ENCODE measurements around the gene BLCAP. TPM values are rescaled to one million over a fixed set of nuclear protein-coding genes. Genes with fewer than 3 reads are reported as not detected.
"Not testable (repeated sequence)": the region's sequence is repeated elsewhere in the genome, so short reads cannot be mapped to it uniquely, and the experiment has no call there.

Gene BLCAP
- total RNA-seq, 1 donor from 2014 or later = 111 TPM

DNA sequence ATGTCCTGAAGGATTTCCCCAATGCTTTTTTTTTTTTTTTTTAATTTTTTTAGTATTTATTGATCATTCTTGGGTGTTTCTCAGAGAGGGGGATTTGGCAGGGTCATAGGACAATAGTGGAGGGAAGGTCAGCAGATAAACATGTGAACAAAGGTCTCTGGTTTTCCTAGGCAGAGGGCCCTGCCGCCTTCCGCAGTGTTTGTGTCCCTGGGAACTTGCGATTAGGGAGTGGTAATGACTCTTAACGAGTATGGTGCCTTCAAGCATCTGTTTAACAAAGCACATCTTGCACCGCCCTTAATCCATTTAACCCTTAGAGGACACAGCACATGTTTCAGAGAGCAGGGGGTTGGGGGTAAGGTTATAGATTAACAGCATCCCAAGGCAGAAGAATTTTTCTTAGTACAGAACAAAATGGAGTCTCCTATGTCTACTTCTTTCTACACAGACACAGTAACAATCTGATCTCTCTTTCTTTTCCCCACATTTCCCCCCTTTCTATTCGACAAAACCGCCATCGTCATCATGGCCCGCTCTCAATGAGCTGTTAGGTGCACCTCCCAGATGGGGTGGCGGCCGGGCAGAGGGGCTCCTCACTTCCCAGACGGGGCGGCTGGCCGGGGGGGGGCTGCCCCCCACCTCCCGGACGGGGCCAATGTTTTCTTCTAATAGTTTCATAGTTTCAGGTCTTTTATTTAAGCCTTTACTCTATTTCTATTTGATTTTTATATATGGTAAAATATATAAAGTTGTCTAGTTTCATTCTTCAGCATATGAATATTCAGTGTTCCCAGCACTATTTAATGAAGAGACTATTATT is 22.6 kb upstream of the BLCAP start:
- H3K27me3 Mint-ChIP-seq (ENCODE audit: low read depth, unreplicated experiment); FAIRE-seq; H3K27ac ChIP-seq (ENCODE audit: low read depth, low read length); H2AFZ ChIP-seq (ENCODE audit: low read depth, low read length); H3K4me3 ChIP-seq (ENCODE audit: insufficient read depth, low read depth, low read length); H3K4me1 Mint-ChIP-seq (ENCODE audit: low read depth, unreplicated experiment); H3K4me1 ChIP-seq (ENCODE audit: insufficient read depth, low read length); H3K36me3 Mint-ChIP-seq (ENCODE audit: low read depth, unreplicated experiment); H3K4me3 Mint-ChIP-seq (ENCODE audit: unreplicated experiment); H3K9me3 ChIP-seq (ENCODE audit: insufficient read depth, low read depth, low read length); H4K20me1 ChIP-seq (ENCODE audit: insufficient read depth, low read length); H3K9ac ChIP-seq (ENCODE audit: low read length); H3K27me3 ChIP-seq (ENCODE audit: insufficient read depth, low read length); DNase-seq (ENCODE audit: low read depth); H3K27ac Mint-ChIP-seq (ENCODE audit: unreplicated experiment); H3K9me3 Mint-ChIP-seq (ENCODE audit: unreplicated experiment); H3K36me3 ChIP-seq (ENCODE audit: insufficient read depth, low read length); H3K79me2 ChIP-seq (ENCODE audit: insufficient read depth, low read length); H3K4me2 ChIP-seq (ENCODE audit: low read length): not testable (repeated sequence)

DNA sequence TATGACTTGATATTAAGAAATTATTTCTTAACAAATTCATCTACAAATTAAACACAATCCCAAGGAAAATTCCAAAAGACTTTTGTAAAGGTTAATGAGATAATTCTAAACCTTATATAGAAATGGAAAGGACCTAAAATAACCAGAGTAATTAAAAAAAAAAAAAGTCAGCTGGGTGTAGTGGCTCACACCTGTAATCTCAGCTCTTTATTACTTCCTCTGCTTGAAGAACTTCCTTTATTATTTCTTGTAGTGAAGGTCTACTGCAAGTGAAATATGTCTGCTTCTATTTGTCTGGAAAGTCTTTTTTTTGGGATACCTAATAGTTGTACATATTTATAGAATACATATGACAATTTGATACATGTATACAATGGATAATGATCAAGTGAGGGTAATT is 20.2 kb upstream of the BLCAP start:
- Histone ChIP-seq H2AFZ (ENCODE audit: low read depth, low read length) (no peak overlapping the region), H3K4me1 (ENCODE audit: insufficient read depth, low read length) (no peaks in the 10 kb centered on the region), H3K4me2 (ENCODE audit: low read length) (no peak overlapping the region), H3K79me2 (ENCODE audit: insufficient read depth, low read length) (no peaks in the 10 kb centered on the region), H3K4me3 (ENCODE audit: insufficient read depth, low read depth, low read length) (no peak overlapping the region), H3K36me3 (ENCODE audit: insufficient read depth, low read length) (no peaks in the 10 kb centered on the region), H3K27ac (ENCODE audit: low read depth, low read length) (no peak overlapping the region), H3K27me3 (ENCODE audit: insufficient read depth, low read length) (peaks cover 14% of the 10 kb centered on the region), H4K20me1 (ENCODE audit: insufficient read depth, low read length) (no peaks in the 10 kb centered on the region), H3K9ac (ENCODE audit: low read length) (no peak overlapping the region), H3K9me3 (ENCODE audit: insufficient read depth, low read depth, low read length) (no peaks in the 10 kb centered on the region)
- FAIRE-seq (no peak), DNase-seq (ENCODE audit: low read depth) (no peak)
- H3K27ac Mint-ChIP-seq (ENCODE audit: unreplicated experiment) = no peak overlapping the region
- TF ChIP-seq CTCF (IDR thresholded peaks at IDR 0.05; ENCODE audit: insufficient read depth, low read depth, low read length) (no peak), EZH2 (IDR thresholded peaks at IDR 0.05; ENCODE audit: insufficient read depth, low read length) (no peak)
- H3K36me3 Mint-ChIP-seq (ENCODE audit: low read depth, unreplicated experiment) = no peaks in the 10 kb centered on the region
- no peak overlapping the region for H3K4me3 Mint-ChIP-seq (ENCODE audit: unreplicated experiment)
- no peaks in the 10 kb centered on the region for H3K9me3 Mint-ChIP-seq (ENCODE audit: unreplicated experiment)
- H3K4me1 Mint-ChIP-seq (ENCODE audit: low read depth, unreplicated experiment) = no peaks in the 10 kb centered on the region
- H3K27me3 Mint-ChIP-seq (ENCODE audit: low read depth, unreplicated experiment) = peaks cover 3% of the 10 kb centered on the region

DNA sequence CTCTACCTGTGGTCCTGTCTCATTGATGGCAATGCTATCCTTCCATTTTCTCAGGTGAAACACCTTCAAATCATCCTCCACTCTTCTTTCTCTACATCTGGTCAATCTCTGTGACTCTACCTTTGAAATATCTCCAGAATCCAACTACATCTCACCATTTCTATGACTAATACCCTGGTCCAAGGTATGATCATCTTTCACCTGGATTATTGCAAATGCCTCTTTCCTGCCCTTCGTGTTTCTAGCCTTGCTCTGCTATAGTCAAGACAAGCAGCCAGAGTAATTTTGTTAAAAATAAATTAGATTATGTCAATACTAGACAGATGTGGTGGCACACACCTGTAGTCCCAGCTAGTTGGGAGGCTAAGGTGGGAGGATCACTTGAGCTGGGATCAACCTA is 17.8 kb upstream of the BLCAP start:
- H3K27me3 ChIP-seq (ENCODE audit: insufficient read depth, low read length) = peaks cover 14% of the 10 kb centered on the region
- H3K27ac ChIP-seq (ENCODE audit: low read depth, low read length) = no peak overlapping the region
- FAIRE-seq = no peak
- Mint-ChIP-seq H3K9me3 (ENCODE audit: unreplicated experiment) (no peaks in the 10 kb centered on the region), H3K4me1 (ENCODE audit: low read depth, unreplicated experiment) (no peaks in the 10 kb centered on the region), H3K27ac (ENCODE audit: unreplicated experiment) (no peak overlapping the region), H3K4me3 (ENCODE audit: unreplicated experiment) (no peak overlapping the region), H3K36me3 (ENCODE audit: low read depth, unreplicated experiment) (no peaks in the 10 kb centered on the region), H3K27me3 (ENCODE audit: low read depth, unreplicated experiment) (peaks cover 3% of the 10 kb centered on the region)
- no peaks in the 10 kb centered on the region for H3K9me3 ChIP-seq (ENCODE audit: insufficient read depth, low read depth, low read length)
- no peak overlapping the region for H3K4me3 ChIP-seq (ENCODE audit: insufficient read depth, low read depth, low read length)
- H3K4me2 ChIP-seq (ENCODE audit: low read length) = no peak overlapping the region
- H3K4me1 ChIP-seq (ENCODE audit: insufficient read depth, low read length) = no peaks in the 10 kb centered on the region
- no peak overlapping the region for H3K9ac ChIP-seq (ENCODE audit: low read length)
- no peaks in the 10 kb centered on the region for H3K79me2 ChIP-seq (ENCODE audit: insufficient read depth, low read length)
- DNase-seq (ENCODE audit: low read depth) = no peak
- H4K20me1 ChIP-seq (ENCODE audit: insufficient read depth, low read length) = no peaks in the 10 kb centered on the region
- no peak overlapping the region for H2AFZ ChIP-seq (ENCODE audit: low read depth, low read length)
- H3K36me3 ChIP-seq (ENCODE audit: insufficient read depth, low read length) = no peaks in the 10 kb centered on the region
- TF ChIP-seq EZH2 (IDR thresholded peaks at IDR 0.05; ENCODE audit: insufficient read depth, low read length) = no peak
- TF ChIP-seq CTCF (IDR thresholded peaks at IDR 0.05; ENCODE audit: insufficient read depth, low read depth, low read length) = no peak

All from astrocyte (in vitro differentiated cells and primary cell).